NCI-H1436 (cell line): ENCODE measurements around the gene AZIN2.

ENCODE experiments used
- DNase-seq: peaks from one replicate; lab custom pipeline; 2025; lab: John Stamatoyannopoulos, UW

The AZIN2 gene

DNA sequence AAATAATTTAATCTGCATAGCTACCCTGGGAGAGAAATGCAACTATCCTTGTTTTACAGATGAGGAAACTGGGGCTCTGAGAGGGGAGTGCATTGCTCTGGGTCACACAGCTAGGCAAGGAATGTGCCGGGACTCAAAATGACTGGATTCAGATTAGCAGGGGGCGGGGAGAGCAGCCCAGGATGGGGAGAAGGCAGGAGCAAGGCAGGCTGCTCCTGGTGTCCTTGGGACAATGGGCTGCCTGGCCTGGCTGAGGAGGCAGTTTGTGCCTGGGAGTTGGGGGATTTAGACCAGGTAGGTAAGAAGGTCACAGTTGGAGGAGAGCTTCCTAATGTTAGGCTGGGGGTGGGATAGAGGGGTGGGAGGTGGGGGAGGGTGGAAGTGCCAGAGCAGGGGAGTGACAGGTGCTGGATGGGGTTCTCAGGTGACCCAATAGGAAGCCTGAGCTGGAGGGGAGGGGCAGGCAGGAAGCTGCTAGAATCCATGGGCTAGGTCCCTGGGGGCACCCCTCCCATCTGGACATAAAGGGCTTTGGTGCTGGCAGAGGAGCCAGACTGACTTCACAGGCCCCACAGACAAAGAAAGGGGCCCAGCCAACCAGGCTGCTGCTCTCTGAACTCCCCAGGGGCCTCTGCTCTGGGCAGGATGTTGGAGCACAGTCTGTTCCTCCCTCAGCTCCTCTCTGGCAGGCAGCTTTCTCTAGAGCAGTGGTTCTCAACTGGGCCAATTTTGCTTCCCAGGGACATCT lies 71.9 kb downstream of the AZIN2 start:
- DNase-seq: peak; percentile 97

DNA sequence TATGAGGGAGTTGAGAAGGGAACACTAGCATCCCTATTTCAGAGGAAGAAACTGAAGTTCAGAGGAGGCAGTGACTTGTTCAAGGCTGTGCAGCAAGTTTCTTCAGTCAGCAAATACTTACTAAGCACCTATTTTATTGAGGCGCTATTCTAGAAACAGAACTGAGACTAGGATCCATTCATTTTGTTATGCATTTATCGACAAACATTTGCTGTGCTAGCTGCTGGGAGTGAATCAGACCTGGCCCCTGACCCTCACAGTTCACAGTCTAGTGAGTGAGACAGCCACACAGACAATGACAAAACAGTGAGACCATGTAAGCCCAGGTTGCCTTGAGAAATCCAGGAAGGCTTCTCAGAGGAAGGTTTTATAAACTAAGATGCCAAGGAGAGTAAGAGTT lies 72.7 kb downstream of the AZIN2 start:
- DNase-seq: no peak

DNA sequence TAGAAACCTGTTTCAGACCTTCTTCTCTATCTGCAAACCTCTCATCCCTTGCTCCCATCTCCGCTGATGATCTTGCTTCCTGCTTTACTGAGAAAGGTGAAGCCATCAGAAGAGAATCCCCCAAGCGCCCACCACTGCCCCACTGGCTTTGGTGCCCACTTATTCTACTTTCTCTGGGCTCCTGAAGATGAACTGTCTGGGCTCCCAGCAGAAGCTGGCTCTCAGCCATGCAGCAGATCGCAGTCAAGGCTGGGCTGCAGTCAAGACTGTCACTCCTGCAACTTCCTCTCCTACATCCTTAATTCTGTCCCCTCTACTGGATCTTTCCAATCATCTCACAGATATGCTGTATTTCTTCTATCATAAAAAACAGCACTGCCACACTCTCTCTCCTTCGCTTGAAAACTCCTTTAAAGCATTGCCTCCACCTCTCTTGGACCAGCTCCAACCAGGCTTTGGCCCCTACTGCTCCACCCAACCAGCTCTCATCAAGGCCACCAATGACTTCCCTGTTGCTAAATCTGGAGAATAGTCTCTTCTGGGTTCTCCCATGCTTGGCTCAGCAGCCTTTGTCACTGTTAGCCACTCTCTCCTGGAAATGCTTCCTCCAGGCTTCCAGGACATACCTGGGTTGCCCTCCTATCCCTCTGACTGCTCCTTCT lies 75.1 kb downstream of the AZIN2 start:
- no peak for DNase-seq

DNA sequence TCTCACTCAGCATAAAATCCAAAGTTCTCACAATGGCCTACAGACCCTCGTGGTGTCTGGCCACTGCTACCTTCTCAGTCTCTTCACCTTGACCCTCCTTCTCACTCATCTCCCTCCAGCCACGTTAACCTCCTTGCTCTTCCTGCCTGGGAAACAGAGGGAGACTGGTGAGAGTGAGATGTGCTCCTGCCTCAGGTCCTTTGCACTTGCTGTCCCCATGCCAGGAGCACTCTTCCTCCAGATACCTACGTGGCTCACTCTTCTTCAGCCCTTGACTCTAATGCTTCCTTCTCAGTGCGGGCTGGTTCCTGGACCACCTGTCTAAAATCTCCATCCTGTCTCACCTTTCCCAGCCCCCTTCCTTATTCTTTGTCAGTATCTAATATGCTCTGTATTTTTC lies 76.2 kb downstream of the AZIN2 start:
- no peak for DNase-seq

DNA sequence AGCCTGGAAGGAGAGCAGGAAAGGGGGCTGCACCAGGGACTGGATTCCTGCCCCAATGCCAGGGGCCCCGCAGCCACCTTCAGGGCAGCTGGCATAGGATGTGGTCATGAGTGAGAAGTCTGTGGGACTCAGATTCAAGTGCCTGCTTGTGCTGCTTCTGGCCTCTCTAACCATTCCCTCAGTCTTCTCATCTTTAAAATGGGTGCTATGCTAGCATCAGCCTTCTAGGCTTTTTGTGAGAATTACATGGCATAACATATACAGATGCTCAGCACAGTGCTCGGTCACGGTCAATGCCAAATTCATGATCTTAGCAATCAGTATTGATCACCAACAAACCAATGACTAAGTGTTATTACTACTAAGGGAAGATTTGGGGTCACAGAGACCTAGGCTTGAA lies 77.4 kb downstream of the AZIN2 start:
- no peak for DNase-seq

DNA sequence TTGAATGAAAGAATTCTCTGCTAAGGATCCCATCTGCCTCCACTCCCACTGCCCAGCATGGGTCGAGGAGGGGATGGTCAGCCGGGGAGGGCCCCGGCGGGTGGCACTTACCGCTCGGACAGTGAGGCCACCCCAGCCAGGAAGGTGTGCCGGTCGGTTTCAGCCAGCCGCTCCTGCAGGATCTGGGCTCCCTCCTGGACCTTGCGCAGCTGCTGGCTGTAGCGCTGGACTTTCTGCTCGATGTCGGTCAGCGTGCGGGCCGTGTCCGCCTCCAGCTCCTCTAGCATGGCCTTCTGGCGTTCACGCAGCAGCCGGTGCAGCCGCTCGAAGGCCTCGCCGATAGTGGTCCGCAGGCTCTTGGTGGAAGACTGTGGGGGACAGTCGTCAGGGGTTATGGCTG lies 78.6 kb downstream of the AZIN2 start:
- no peak for DNase-seq

DNA sequence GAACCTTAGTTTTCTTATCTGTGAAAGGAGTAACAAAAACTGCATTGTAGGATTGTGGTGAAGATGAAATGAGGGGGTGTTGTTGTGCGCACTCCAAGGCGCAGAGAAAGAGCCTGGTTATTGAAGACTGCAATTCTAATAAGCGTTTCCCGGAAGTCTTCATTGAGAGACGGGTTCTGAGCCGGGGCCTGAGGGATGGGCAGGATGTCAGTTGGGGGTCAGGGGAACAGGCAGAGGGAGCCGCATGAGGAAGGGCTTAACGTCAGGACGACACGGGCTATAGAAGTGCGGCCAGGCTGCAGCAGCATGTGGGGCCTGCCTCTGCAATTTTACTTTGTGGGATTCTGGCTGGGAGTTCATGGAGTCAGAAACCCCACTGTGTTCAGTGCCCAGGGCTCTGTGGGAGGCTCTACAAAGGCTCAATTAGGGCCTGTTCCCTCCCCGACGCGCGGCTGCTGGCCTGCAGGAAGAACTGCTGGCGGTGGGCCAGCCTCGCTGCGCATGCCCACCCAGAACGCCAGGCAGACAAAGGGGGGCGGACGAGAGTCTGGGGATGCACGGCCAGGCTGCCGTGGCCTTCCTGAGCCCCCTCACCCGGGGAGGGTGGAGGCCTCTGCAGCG lies 80.2 kb downstream of the AZIN2 start:
- peak; percentile 69 for DNase-seq

DNA sequence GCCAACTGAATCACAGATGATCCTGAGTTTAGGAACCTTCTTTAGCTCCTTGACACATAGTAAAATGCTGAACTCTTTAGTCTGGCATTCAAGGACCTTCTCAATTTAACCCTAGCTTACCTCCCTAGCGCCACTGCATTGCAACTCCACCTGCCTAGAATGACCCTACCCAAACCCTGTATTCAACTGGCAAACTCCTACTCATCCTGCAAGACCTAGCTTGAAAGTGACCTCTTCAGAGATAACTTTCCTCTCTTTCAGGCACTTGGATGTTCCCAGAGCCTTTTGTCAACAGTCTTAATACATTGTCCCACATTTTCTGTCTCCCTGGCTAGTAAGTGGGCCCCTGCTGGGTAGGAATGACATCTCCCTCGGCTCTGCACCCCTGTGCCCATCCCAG lies 81.2 kb downstream of the AZIN2 start:
- DNase-seq: no peak

DNA sequence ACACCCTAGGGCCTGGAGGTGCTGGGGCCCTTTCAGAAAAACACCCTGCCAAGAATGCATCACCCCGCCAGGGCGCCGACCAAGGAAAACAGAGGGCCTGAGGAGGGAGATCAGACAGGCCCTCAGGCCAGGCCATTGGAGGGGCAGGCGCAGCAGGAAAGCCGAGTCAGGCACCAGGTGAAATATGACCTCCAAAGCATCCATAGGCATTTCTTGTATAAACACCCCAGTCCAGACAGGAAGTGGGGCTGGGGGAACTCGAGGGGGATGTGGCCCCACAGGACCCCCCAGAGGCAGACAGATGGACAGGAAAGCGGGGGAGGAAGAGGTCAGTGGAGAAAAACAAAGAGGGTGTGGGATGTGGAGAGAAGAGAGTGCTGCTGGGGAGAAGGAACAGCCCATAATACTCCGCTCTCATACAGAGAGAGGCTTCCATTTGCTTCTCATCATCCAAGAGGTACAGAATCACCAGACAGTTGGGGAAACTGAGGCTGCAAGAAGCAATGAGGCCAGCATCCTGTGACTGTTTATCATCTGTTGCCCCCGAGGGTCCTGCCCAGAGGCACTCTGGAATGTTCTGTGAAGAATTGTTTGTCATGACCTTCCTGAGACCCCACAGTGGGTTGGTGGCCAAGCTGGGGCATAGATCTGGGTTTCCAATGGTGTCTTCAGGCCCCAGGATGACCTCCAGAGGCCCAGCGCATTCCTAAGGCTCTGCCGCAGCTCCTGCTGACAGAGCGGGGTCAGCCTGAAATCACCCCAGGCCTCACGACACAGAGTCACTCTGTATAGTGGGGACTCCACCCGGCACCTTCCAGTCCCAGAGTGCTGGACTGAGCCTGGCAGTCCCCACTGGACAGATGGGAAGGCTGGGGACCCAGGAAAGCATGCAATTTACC lies 82.9 kb downstream of the AZIN2 start:
- DNase-seq: no peak

DNA sequence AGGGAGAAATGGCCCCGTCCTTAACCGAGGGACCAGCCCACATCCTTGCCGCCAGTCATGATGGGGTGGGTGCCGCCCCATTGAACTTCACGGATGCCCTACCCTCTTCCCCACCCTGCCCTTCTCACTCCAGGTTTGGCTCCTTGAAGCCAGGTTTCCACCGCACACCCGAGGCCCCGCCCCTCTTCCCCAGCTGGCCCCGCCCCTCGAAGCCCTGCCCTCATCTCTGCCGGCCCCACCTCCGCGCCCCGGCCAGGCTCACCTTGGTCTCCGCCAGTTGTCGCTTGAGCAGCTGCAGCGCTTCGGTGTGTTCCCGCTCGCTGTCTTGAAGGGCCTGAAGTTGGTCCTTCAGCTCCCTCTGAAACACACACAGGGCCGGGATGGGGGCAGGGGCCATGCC lies 84.3 kb downstream of the AZIN2 start:
- no peak for DNase-seq

DNA sequence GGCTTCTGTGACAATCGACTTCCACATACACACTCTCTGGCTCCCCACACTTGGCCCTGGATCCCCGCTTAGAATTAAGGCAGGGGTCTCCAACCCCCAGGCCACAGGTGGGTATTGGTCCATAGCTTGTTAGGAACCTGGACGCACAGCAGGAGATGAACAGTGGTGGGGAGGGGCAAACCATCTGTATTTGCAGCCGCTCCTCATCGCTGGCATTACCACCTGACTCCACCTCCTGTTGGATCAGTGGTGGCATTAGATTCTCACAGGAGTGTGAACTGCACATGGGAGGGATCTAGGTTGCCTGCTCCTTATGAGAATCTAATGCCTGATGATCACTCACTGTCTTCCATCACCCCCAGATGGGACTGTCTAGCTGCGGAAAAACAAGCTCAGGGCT lies 84.9 kb downstream of the AZIN2 start:
- no peak for DNase-seq

DNA sequence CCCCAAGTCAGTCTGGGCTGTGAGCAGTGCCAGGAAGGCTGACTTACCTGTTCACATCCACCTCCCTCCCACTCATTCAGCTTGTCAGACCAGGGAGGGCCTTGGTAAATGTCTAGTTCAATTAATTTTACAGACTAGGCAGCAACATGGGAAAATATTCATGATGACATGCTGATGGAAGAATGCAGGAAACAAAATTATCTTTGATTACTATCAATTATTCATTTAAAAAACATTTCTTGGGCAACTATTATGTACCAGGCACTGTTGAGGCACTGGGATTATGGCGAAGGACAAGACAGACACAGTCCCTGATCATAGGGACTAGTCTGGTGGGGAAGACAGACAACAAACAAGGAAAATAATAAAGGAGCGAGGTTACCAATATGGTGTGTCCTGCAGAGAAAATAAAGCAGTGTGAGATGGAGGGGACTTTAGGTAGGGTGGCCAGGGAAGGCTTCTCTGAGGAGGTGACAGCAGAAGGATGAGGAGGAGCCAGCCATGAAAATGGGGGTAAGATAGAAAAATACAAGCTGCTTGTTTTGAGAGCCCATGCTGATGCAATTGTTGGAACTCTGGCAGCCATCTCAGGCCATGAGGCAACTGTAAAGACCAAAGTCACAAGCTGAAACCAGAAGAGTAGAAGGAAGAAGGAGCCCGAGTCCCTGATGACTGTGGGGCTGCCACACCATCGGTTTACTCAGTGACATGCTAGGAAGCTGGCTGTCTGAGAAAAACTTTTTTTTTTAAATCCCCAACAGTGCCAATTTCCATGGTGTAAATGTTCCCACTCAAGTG lies 86.9 kb downstream of the AZIN2 start:
- no peak for DNase-seq

DNA sequence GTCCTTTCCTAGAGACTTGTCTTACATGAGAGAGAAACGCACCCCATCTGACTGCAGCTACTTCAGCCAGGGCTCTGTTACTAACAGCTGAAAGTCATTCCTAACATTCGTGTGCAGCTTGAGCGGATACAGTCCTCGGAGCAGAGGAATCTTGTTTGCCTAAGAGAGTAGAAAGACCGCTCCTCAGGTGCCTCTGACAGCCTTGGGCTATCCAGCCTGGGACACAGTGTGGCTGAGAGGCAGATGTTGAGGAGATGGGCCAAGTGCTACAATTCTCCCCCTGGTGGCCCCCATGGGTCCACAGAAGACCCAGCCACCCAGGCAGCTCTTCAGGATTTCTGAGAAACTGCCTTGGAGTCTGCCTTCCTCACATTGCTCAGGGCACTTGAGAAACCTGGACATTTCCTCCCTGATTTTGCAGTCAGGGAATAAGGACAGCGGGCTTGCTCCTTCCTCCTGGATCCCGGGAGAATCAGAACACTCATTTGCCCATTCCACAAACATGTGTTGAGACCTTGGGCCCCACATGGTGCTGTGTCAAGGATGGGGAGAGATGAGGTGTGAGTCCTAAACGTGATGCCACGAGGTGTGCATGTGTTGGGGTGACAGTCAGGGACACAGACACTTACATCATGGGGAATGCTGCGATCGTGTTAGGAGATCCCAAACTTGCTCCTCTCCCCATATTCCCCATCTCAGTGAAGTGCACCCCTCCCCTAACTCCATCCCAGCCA lies 87.8 kb downstream of the AZIN2 start:
- no peak for DNase-seq

DNA sequence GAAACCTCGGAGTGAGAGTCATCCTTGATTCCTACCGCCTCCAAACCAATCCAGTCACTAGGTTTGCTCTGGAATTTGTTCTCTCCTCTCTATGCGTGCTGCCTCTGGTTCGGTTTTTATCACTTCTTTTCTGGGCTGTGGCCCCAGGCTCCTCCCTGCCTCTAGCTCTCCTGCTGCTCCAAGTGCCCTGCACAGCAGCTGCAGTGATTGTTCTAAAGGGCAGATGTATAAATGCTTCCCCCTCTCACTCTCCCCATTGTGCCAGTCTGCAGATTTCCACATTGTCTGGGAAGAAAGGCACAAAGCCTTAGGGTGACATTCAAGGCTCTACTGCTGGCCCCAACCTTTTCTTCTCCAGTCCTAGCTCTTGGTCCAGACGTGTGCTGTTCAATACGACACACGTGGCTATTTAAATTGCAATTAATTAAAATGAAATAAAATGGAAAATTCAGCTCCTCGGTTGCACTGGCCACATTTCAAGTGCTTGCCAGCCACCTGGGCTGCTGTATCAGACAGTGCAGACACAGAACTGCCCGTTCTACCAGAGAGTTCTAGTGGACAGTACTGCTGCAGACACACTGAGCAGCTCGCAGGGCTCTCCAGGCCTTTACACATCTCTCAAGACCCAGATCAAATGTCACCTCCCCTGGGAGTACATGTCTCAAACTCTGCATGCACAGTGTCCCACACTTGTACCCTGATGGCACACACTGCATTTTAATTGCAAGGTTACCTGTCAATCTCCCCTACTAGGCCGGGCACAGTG lies 88.5 kb downstream of the AZIN2 start:
- DNase-seq: no peak
